Esophagus muscularis mucosa (tissue), 3 donors: Measurements from ENCODE around the gene DNTTIP2.

Experiments
- POLR2A ChIP-seq: fragments of 450-650 bp; IDR thresholded peaks from one replicate; pipeline ENCODE4 v1.6.1; 2017; ENCODE audit warnings: antibody characterized with exemption, moderate library complexity, mild to moderate bottlenecking, low read depth
- TF ChIP-seq, protein P1 (sequence below), 3 experiments: fragments of 200-600 bp in 2 of 3; fragments of 450-650 bp in 1 of 3; sonication (generic) in 2 of 3; IDR thresholded peaks; one replicate each; pipeline ENCODE4 v1.5.1; 2017 to 2019; ENCODE audit warnings: antibody characterized with exemption in 3 of 3, mild to moderate bottlenecking in 2 of 3, moderate library complexity in 1 of 3

DNA sequence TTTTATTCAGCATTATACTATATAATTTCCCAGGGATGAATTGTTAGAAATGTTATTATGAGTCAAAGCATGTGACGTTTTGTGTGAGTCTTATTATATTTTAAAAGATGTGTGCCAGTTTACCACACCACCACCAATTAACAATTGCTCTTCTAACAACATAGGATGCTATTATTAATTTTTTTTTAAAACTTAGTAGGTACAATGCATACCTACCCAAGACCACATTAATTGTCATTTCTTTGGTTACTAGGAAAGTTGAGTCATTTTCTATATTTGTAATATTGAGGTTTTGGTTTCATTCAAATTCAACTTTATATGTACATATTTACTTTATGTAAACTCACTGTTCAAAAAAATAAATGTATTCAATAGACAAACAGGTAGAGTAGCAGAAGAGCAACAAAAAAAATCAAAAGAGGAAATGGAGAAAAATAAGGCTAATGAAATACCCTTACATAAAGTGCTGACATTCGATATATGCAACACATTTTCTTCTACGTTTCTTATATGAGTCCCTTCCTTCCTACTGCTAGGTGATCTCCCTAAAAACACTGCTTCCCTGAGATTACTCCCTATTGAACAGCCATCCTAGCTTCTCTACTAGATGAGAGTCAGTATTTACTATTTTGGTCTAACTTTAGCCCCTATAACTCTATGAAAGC is 20.7 kb upstream of the DNTTIP2 start:
- TF ChIP-seq, protein P1, sequence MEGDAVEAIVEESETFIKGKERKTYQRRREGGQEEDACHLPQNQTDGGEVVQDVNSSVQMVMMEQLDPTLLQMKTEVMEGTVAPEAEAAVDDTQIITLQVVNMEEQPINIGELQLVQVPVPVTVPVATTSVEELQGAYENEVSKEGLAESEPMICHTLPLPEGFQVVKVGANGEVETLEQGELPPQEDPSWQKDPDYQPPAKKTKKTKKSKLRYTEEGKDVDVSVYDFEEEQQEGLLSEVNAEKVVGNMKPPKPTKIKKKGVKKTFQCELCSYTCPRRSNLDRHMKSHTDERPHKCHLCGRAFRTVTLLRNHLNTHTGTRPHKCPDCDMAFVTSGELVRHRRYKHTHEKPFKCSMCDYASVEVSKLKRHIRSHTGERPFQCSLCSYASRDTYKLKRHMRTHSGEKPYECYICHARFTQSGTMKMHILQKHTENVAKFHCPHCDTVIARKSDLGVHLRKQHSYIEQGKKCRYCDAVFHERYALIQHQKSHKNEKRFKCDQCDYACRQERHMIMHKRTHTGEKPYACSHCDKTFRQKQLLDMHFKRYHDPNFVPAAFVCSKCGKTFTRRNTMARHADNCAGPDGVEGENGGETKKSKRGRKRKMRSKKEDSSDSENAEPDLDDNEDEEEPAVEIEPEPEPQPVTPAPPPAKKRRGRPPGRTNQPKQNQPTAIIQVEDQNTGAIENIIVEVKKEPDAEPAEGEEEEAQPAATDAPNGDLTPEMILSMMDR (IDR thresholded peaks at IDR 0.05), result no peak
- no peak for TF ChIP-seq POLR2A
